ENCODE data around the gene LDLRAD3. TPM values are rescaled to one million over a fixed set of nuclear protein-coding genes. Genes with fewer than 3 reads are reported as not detected.

The LDLRAD3 gene
- total RNA-seq, 1 experiment from 2014 or later, result not detected

GRCh38 chr11:35917676-35918075 is 26.2 kb upstream of the LDLRAD3 start:
- Histone ChIP-seq H3K4me3 (ENCODE audit: low read length) (no peak overlapping the region), H3K4me1 (ENCODE audit: low read length) (no peaks in the 10 kb centered on the region)

GRCh38 chr11:35918716-35919115 is 25.1 kb upstream of the LDLRAD3 start:
- Histone ChIP-seq H3K79me2 (ENCODE audit: low read length) (no peaks in the 10 kb centered on the region), H2AFZ (ENCODE audit: low read length) (no peak overlapping the region), H4K20me1 (ENCODE audit: insufficient read depth, low read depth, low read length) (no peaks in the 10 kb centered on the region), H3K9me3 (ENCODE audit: low read length) (no peaks in the 10 kb centered on the region), H3K4me1 (ENCODE audit: low read length) (no peaks in the 10 kb centered on the region), H3K9me2 (replicated peaks; ENCODE audit: insufficient read depth, low read length) (no peaks in the 10 kb centered on the region), H3K4me2 (ENCODE audit: low read depth, low read length, poor library complexity, severe bottlenecking) (no peak overlapping the region), H3K36me3 (ENCODE audit: insufficient read depth, low read length) (no peaks in the 10 kb centered on the region), H3K27me3 (ENCODE audit: low read length) (no peaks in the 10 kb centered on the region), H3K9ac (ENCODE audit: low read length) (no peak overlapping the region), H3K4me3 (ENCODE audit: low read length) (no peak overlapping the region), H3K27ac (ENCODE audit: low read length) (no peak overlapping the region)
- DNase-seq, result no peak

More at GRCh38 chr11:35917676-35918075, 26.2 kb upstream of the LDLRAD3 start:
- DNase-seq, result no peak
- Histone ChIP-seq H2AFZ (ENCODE audit: low read length) (no peak overlapping the region), H3K9me2 (replicated peaks; ENCODE audit: insufficient read depth, low read length) (no peaks in the 10 kb centered on the region), H3K36me3 (ENCODE audit: insufficient read depth, low read length) (no peaks in the 10 kb centered on the region), H3K79me2 (ENCODE audit: low read length) (no peaks in the 10 kb centered on the region), H3K4me2 (ENCODE audit: low read depth, low read length, poor library complexity, severe bottlenecking) (no peak overlapping the region), H3K27me3 (ENCODE audit: low read length) (no peaks in the 10 kb centered on the region), H3K27ac (ENCODE audit: low read length) (no peak overlapping the region), H4K20me1 (ENCODE audit: insufficient read depth, low read depth, low read length) (no peaks in the 10 kb centered on the region), H3K9ac (ENCODE audit: low read length) (no peak overlapping the region), H3K9me3 (ENCODE audit: low read length) (no peaks in the 10 kb centered on the region)

GRCh38 chr11:35919244-35919643 is 24.6 kb upstream of the LDLRAD3 start:
- no peaks in the 10 kb centered on the region for H3K79me2 ChIP-seq (ENCODE audit: low read length)
- H3K27me3 ChIP-seq (ENCODE audit: low read length), result no peaks in the 10 kb centered on the region
- no peaks in the 10 kb centered on the region for H3K9me2 ChIP-seq (replicated peaks; ENCODE audit: insufficient read depth, low read length)
- no peaks in the 10 kb centered on the region for H3K36me3 ChIP-seq (ENCODE audit: insufficient read depth, low read length)
- DNase-seq, result no peak
- no peak overlapping the region for H3K4me2 ChIP-seq (ENCODE audit: low read depth, low read length, poor library complexity, severe bottlenecking)
- no peak overlapping the region for H2AFZ ChIP-seq (ENCODE audit: low read length)
- H3K9ac ChIP-seq (ENCODE audit: low read length), result no peak overlapping the region
- no peaks in the 10 kb centered on the region for H4K20me1 ChIP-seq (ENCODE audit: insufficient read depth, low read depth, low read length)
- no peak overlapping the region for H3K4me3 ChIP-seq (ENCODE audit: low read length)
- H3K27ac ChIP-seq (ENCODE audit: low read length), result no peak overlapping the region
- H3K9me3 ChIP-seq (ENCODE audit: low read length), result no peaks in the 10 kb centered on the region
- no peaks in the 10 kb centered on the region for H3K4me1 ChIP-seq (ENCODE audit: low read length)

- no peaks in the 10 kb centered on the region for H3K9me2 ChIP-seq (replicated peaks; ENCODE audit: insufficient read depth, low read length)
- DNase-seq, result no peak
- H3K4me2 ChIP-seq (ENCODE audit: low read depth, low read length, poor library complexity, severe bottlenecking), result no peak overlapping the region
- no peaks in the 10 kb centered on the region for H3K4me1 ChIP-seq (ENCODE audit: low read length)
- no peaks in the 10 kb centered on the region for H3K36me3 ChIP-seq (ENCODE audit: insufficient read depth, low read length)
- H3K9ac ChIP-seq (ENCODE audit: low read length), result no peak overlapping the region
- H3K27me3 ChIP-seq (ENCODE audit: low read length), result no peaks in the 10 kb centered on the region
- H3K27ac ChIP-seq (ENCODE audit: low read length), result no peak overlapping the region
- no peaks in the 10 kb centered on the region for H4K20me1 ChIP-seq (ENCODE audit: insufficient read depth, low read depth, low read length)
- no peak overlapping the region for H2AFZ ChIP-seq (ENCODE audit: low read length)
- no peak overlapping the region for H3K4me3 ChIP-seq (ENCODE audit: low read length)
- H3K9me3 ChIP-seq (ENCODE audit: low read length), result no peaks in the 10 kb centered on the region
- no peaks in the 10 kb centered on the region for H3K79me2 ChIP-seq (ENCODE audit: low read length)
These were observed 20.4 kb upstream of the LDLRAD3 start for GRCh38 chr11:35923452-35923851.

GRCh38 chr11:35924811-35925210 is 19.1 kb upstream of the LDLRAD3 start:
- Histone ChIP-seq H3K36me3 (ENCODE audit: insufficient read depth, low read length) (no peaks in the 10 kb centered on the region), H3K27ac (ENCODE audit: low read length) (no peak overlapping the region), H3K27me3 (ENCODE audit: low read length) (no peaks in the 10 kb centered on the region), H3K4me2 (ENCODE audit: low read depth, low read length, poor library complexity, severe bottlenecking) (no peak overlapping the region), H3K9me2 (replicated peaks; ENCODE audit: insufficient read depth, low read length) (no peaks in the 10 kb centered on the region), H3K4me3 (ENCODE audit: low read length) (no peak overlapping the region), H3K9me3 (ENCODE audit: low read length) (no peaks in the 10 kb centered on the region), H3K4me1 (ENCODE audit: low read length) (no peaks in the 10 kb centered on the region), H3K9ac (ENCODE audit: low read length) (no peak overlapping the region), H3K79me2 (ENCODE audit: low read length) (no peaks in the 10 kb centered on the region), H2AFZ (ENCODE audit: low read length) (no peak overlapping the region), H4K20me1 (ENCODE audit: insufficient read depth, low read depth, low read length) (no peaks in the 10 kb centered on the region)
- no peak for DNase-seq

GRCh38 chr11:35927104-35927503 is 16.8 kb upstream of the LDLRAD3 start:
- Histone ChIP-seq H3K4me2 (ENCODE audit: low read depth, low read length, poor library complexity, severe bottlenecking) (no peak overlapping the region), H2AFZ (ENCODE audit: low read length) (no peak overlapping the region)

GRCh38 chr11:35927682-35928081 is 16.2 kb upstream of the LDLRAD3 start:
- no peak overlapping the region for H3K4me2 ChIP-seq (ENCODE audit: low read depth, low read length, poor library complexity, severe bottlenecking)
- no peak overlapping the region for H2AFZ ChIP-seq (ENCODE audit: low read length)
- no peak for DNase-seq
- no peaks in the 10 kb centered on the region for H3K9me2 ChIP-seq (replicated peaks; ENCODE audit: insufficient read depth, low read length)
- H3K36me3 ChIP-seq (ENCODE audit: insufficient read depth, low read length), result no peaks in the 10 kb centered on the region
- no peaks in the 10 kb centered on the region for H3K4me1 ChIP-seq (ENCODE audit: low read length)
- H4K20me1 ChIP-seq (ENCODE audit: insufficient read depth, low read depth, low read length), result no peaks in the 10 kb centered on the region
- no peaks in the 10 kb centered on the region for H3K79me2 ChIP-seq (ENCODE audit: low read length)
- H3K27ac ChIP-seq (ENCODE audit: low read length), result no peak overlapping the region
- H3K4me3 ChIP-seq (ENCODE audit: low read length), result no peak overlapping the region
- H3K9me3 ChIP-seq (ENCODE audit: low read length), result no peaks in the 10 kb centered on the region
- no peak overlapping the region for H3K9ac ChIP-seq (ENCODE audit: low read length)
- no peaks in the 10 kb centered on the region for H3K27me3 ChIP-seq (ENCODE audit: low read length)

More at GRCh38 chr11:35927104-35927503, 16.8 kb upstream of the LDLRAD3 start:
- Histone ChIP-seq H3K36me3 (ENCODE audit: insufficient read depth, low read length) (no peaks in the 10 kb centered on the region), H4K20me1 (ENCODE audit: insufficient read depth, low read depth, low read length) (no peaks in the 10 kb centered on the region), H3K4me1 (ENCODE audit: low read length) (no peaks in the 10 kb centered on the region), H3K79me2 (ENCODE audit: low read length) (no peaks in the 10 kb centered on the region), H3K27me3 (ENCODE audit: low read length) (no peaks in the 10 kb centered on the region), H3K9ac (ENCODE audit: low read length) (no peak overlapping the region), H3K9me3 (ENCODE audit: low read length) (no peaks in the 10 kb centered on the region), H3K9me2 (replicated peaks; ENCODE audit: insufficient read depth, low read length) (no peaks in the 10 kb centered on the region), H3K27ac (ENCODE audit: low read length) (no peak overlapping the region), H3K4me3 (ENCODE audit: low read length) (no peak overlapping the region)
- no peak for DNase-seq

GRCh38 chr11:35928688-35929395 is 15.0 kb upstream of the LDLRAD3 start:
- no peaks in the 10 kb centered on the region for H3K4me1 ChIP-seq (ENCODE audit: low read length)
- no peak overlapping the region for H3K4me3 ChIP-seq (ENCODE audit: low read length)
- DNase-seq, result no peak
- H3K27ac ChIP-seq (ENCODE audit: low read length), result no peak overlapping the region
- no peak overlapping the region for H3K9ac ChIP-seq (ENCODE audit: low read length)
- no peaks in the 10 kb centered on the region for H4K20me1 ChIP-seq (ENCODE audit: insufficient read depth, low read depth, low read length)
- H3K9me3 ChIP-seq (ENCODE audit: low read length), result no peaks in the 10 kb centered on the region
- H3K79me2 ChIP-seq (ENCODE audit: low read length), result no peaks in the 10 kb centered on the region
- H2AFZ ChIP-seq (ENCODE audit: low read length), result no peak overlapping the region
- H3K36me3 ChIP-seq (ENCODE audit: insufficient read depth, low read length), result no peaks in the 10 kb centered on the region
- no peak overlapping the region for H3K4me2 ChIP-seq (ENCODE audit: low read depth, low read length, poor library complexity, severe bottlenecking)
- H3K9me2 ChIP-seq (replicated peaks; ENCODE audit: insufficient read depth, low read length), result no peaks in the 10 kb centered on the region
- H3K27me3 ChIP-seq (ENCODE audit: low read length), result no peaks in the 10 kb centered on the region

All from Karpas-422 (cell line).